OCI-LY1 (cell line): Measurements from ENCODE around the gene COL5A2.

Experiments
- EZH2 ChIP-seq: fragments of 200-600 bp; sonication (generic), shearing (Covaris generic); IDR thresholded peaks from 2 replicates; pipeline ENCODE4 v1.8.0; 2017; ENCODE audit warnings: borderline replicate concordance, mixed run types, mild to moderate bottlenecking, antibody characterized with exemption, low read length, moderate library complexity, mixed read lengths
- TF ChIP-seq, protein P1 (sequence below): fragments of 200-600 bp; sonication (generic), shearing (Covaris generic); IDR thresholded peaks from 2 replicates; pipeline ENCODE4 v1.5.1; 2017; ENCODE audit warnings: mild to moderate bottlenecking, antibody characterized with exemption, low read length, moderate library complexity, mixed read lengths

DNA sequence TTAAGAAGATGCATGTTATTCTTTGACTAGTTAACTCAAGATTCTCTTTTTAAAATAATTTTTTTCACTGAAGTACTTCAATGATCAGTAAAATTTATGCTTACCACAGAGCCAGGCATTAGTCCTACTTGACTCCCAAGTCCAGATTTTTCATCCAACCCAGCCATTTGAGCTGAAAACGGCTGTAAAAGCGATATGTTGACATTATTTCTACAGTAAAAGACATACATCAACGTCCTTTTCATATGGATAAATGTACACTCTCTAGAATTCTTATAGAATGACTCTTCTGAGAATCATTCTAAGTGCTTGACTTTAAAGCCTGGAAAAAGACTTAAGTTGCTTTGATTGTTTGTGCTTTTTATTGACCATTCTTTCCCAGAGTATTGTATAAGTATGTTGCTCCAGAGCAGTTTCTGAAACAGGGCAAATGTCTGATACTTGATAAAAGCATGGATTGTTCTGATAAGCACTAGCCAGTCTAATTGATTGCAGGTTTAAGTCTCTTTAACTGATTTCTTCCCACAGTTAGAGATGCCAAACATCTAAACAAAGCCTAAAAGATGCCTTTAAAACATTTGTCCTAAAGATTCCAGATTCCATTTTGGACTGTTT is 90.9 kb downstream of the COL5A2 start:
- TF ChIP-seq, protein P1, sequence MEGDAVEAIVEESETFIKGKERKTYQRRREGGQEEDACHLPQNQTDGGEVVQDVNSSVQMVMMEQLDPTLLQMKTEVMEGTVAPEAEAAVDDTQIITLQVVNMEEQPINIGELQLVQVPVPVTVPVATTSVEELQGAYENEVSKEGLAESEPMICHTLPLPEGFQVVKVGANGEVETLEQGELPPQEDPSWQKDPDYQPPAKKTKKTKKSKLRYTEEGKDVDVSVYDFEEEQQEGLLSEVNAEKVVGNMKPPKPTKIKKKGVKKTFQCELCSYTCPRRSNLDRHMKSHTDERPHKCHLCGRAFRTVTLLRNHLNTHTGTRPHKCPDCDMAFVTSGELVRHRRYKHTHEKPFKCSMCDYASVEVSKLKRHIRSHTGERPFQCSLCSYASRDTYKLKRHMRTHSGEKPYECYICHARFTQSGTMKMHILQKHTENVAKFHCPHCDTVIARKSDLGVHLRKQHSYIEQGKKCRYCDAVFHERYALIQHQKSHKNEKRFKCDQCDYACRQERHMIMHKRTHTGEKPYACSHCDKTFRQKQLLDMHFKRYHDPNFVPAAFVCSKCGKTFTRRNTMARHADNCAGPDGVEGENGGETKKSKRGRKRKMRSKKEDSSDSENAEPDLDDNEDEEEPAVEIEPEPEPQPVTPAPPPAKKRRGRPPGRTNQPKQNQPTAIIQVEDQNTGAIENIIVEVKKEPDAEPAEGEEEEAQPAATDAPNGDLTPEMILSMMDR, result no peak
- TF ChIP-seq EZH2, result no peak
